NB4 (cell line): ENCODE results near the gene PLEK2.

ENCODE experiments used
- DNase-seq: peaks from one replicate; pipeline ENCODE4 v3.0.0; 2010; ENCODE audit warnings: low read depth
- H3K4me3 ChIP-seq: one replicate; pipeline ENCODE4 v1.5.1; 2011; ENCODE audit warnings: mild to moderate bottlenecking, low read depth, low read length, moderate library complexity
- CTCF ChIP-seq: IDR thresholded peaks from one replicate; pipeline ENCODE4 v1.5.1; 2012; ENCODE audit warnings: low read depth, low read length
- MAX ChIP-seq: IDR thresholded peaks from 2 replicates; pipeline ENCODE4 v1.6.1; 2011; ENCODE audit warnings: low read depth, low read length
- MYC ChIP-seq: IDR thresholded peaks from 2 replicates; pipeline ENCODE4 v1.6.1; 2011; ENCODE audit warnings: low read depth, low read length
- POLR2A ChIP-seq: IDR thresholded peaks from 2 replicates; pipeline ENCODE4 v1.6.1; 2011; ENCODE audit warnings: mild to moderate bottlenecking; ENCODE audit not compliant: insufficient read length; ENCODE audit errors: extremely low read depth

The PLEK2 gene

GRCh38 chr14:67392800-67393199 is 19.2 kb downstream of the PLEK2 start:
- TF ChIP-seq POLR2A: no peak
- no peak overlapping the region for H3K4me3 ChIP-seq
- no peak for DNase-seq

- DNase-seq: no peak
- TF ChIP-seq CTCF (no peak), MAX (no peak)
- no peak overlapping the region for H3K4me3 ChIP-seq
Observed at GRCh38 chr14:67392123-67392522, 19.8 kb downstream of the PLEK2 start.

- no peak for TF ChIP-seq POLR2A
- no peak for TF ChIP-seq CTCF
- TF ChIP-seq MAX: no peak
- TF ChIP-seq MYC: no peak
- H3K4me3 ChIP-seq: no peak overlapping the region
- DNase-seq: no peak
Observed at GRCh38 chr14:67391268-67391667, 20.7 kb downstream of the PLEK2 start.

GRCh38 chr14:67389811-67390534 is 22.0 kb downstream of the PLEK2 start:
- H3K4me3 ChIP-seq: no peak overlapping the region
- TF ChIP-seq MYC: no peak
- TF ChIP-seq MAX: no peak
- TF ChIP-seq CTCF: no peak
- no peak for TF ChIP-seq POLR2A
- DNase-seq: no peak

GRCh38 chr14:67389275-67389674 is 22.7 kb downstream of the PLEK2 start:
- TF ChIP-seq MYC (no peak), CTCF (no peak), POLR2A (no peak), MAX (no peak)
- no peak overlapping the region for H3K4me3 ChIP-seq
- no peak for DNase-seq

GRCh38 chr14:67387195-67387594 is 24.8 kb downstream of the PLEK2 start:
- H3K4me3 ChIP-seq: no peak overlapping the region
- TF ChIP-seq CTCF: no peak
- TF ChIP-seq MYC: no peak
- TF ChIP-seq POLR2A: no peak
- TF ChIP-seq MAX: no peak
- DNase-seq: no peak
